Measurements from ENCODE around the gene CLEC20A.
A peak's percentile ranks its signal among the peaks of the same experiment; 100 is the strongest.
"Not testable (repeated sequence)": the region's sequence is repeated elsewhere in the genome, so short reads cannot be mapped to it uniquely, and the experiment has no call there.

Gene CLEC20A

DNA sequence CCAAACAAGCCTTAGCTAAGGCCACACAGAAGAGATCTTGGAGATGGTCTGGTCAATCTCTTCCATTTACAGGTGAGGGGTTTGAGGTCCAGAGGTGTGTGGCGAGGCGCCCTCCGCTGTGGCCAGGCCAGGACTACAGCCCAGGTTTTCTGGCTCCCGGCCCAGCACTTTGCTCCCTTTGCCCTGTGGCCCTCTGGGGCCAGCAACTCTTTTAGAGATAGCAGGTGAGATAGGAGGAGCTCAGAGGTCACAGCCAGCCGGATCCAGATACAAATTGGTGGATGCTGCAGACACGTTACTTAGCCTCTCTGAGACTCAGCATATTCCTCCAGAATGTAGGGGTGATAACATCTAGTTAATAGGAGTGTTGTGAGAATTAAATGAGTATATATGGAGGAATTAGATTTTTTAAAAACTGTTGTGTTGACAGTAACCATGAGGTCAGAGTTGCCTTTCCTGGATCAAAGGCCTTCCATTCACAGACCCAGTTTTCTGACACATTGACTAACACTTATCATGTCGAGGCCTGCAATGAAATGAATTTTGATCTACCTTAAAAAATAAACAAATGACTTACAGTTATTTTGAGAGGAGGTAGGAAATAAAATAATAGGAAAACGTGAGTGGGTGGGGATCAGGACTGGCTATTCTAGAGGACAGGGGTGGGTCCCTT lies 32.7 kb upstream of the CLEC20A start:
- no peak for DNase-seq (ENCODE audit: low read depth in 1 of 2, low spot score in 1 of 2)

DNA sequence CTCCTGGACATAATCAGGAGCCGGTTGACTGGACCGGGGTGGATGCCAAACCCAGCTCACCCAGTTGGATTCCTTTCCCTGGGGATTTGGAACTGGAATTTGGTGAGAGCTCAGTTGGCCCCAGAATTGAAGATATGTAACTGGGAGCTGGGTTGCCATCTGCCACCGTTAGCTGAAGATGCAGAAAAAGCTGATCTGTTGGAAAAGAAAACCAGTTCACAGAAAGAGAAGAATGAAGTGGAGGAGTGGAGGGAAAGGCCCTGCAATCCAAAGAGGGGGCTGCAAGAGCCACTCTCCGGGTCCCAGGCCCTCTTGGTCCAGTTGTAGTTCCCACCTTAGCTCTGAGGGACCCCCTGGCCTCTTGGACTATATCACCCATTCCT lies 32.2 kb upstream of the CLEC20A start:
- no peak for DNase-seq (ENCODE audit: low read depth in 1 of 2, low spot score in 1 of 2)

DNA sequence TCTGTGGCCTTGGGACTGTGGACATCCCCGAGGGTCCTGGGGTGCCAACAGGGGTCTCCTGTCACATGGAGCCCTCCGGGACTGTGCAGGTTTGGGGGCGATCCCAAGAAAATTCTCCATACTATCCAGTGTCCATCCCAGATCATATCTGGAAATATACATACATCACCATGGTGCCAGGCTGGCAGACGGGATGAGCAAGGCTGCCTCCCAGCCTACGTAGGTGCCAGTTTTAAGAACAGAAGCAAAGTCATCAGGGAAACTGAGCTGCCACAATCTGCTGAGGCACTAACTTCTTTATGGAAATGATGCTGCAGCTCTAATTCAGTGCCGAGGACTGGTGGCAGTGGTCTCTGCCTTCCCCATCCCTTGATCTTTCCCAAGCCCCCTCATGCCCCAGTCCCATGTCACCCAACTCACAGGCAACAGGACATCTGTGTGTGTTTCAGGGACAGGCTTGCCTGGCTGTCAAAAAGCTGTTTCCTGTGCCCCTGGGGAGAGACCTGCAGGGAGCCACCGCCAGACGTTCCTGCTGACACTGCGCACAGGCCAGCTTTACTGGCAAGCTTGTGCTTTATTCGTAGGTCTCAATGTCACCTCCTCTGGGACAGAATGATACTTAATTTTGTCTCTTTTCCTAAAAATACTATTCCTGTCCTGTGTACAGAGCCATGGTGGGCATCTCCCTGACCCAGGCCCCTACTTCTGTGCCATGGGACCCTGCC lies 31.6 kb upstream of the CLEC20A start:
- DNase-seq (ENCODE audit: low read depth in 1 of 2, low spot score in 1 of 2), result no peak

DNA sequence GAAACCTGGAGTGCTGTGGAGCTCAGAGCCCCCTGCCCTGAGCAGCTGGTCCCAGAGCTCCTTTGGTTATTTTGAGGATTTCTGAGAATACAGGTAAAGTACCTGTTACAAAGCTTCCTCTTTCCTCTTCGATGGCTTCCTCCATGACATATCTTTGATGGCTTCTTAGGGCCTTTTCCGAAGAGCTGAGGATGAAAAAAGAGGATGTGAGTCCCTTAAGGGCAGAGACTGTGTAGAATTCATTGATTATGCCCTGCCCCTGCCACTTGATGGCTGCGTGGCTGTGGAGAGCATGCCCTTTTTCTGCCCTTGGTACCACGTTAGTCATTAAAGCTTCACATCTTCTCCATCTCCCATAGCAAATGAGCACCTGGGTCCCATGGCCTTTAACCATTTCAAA lies 30.4 kb upstream of the CLEC20A start:
- DNase-seq (ENCODE audit: low read depth in 1 of 2, low spot score in 1 of 2), result no peak

- no peak for DNase-seq (ENCODE audit: low read depth in 1 of 2, low spot score in 1 of 2)
Measured at GRCh38 chr1:178521241-178521640, 24.5 kb upstream of the CLEC20A start.

DNA sequence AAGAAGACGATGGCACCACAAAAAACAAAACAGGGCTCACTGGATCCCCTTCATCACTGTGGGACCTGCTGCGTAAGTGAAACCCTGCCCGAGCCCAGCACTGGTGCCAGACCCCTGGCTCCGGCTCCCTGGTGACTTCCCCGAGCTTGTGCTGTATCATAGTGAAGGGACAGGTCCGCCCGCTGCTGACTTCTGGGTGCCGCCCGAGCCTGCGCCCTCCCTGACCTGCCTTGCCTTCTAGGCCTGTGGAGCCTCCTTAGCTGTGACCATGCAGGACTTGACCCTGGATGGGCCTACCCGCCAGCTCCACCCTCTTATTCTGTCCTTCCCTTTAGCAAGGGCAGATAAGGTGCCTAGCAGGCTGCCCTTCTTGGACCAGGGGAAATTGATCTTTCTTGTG lies 24.0 kb upstream of the CLEC20A start:
- no peak for DNase-seq (ENCODE audit: low read depth in 1 of 2, low spot score in 1 of 2)

DNA sequence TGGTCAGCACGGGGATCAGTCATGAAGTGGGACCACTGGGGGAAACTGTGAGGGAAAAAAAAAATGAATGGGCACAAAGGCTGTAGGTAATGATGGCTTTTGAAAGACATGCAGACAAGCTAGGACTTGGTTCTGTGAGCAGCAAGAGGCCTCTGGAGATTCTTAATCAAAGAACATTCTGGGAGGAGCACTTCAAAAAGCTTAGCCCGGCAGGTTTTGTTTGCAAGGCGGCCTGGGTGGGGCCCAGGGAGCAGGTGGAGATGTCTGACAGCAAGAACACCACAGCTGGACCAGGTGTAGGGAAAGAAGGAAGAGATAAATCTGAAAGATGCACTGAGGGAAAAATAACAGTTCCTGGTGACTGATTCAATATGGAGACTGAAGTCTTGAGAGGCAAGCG lies 22.1 kb upstream of the CLEC20A start:
- DNase-seq (ENCODE audit: low read depth in 1 of 2, low spot score in 1 of 2), result no peak

- DNase-seq (ENCODE audit: low read depth in 1 of 2, low spot score in 1 of 2), result no peak
Measured at GRCh38 chr1:178516110-178516509, 19.3 kb upstream of the CLEC20A start.

GRCh38 chr1:178513278-178513983 lies 16.7 kb upstream of the CLEC20A start:
- no peak for DNase-seq (ENCODE audit: low read depth in 1 of 2, low spot score in 1 of 2)

GRCh38 chr1:178512566-178513277 lies 16.0 kb upstream of the CLEC20A start, which contains the start of gene TEX35:
Gene TEX35 (plus strand): TSS chr1:178513109. CDS start chr1:178513189, 80 bp downstream.
- DNase-seq (ENCODE audit: low read depth in 1 of 2, low spot score in 1 of 2), result no peak

DNA sequence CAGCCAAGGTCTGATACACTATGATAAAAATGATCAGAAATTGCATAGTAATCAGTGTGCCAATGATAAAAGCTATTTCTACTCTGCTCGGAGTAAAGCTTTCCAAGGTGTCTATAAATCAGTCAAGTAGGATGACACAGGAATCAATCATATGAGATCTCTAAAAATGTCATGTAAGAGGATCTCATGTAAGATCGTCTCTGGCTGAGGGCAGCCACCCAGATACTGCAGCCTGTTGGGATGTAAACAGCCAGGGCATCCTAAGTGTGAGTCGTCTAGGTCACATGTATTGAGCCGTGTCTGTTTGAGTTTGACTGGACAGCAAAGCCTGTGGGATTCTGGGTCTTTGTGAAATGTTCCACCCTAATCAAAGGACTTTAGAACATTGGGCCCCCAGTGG lies 13.4 kb upstream of the CLEC20A start:
- DNase-seq (ENCODE audit: low read depth in 1 of 2, low spot score in 1 of 2), result no peak

- DNase-seq (ENCODE audit: low read depth in 1 of 2, low spot score in 1 of 2), result no peak
Measured at GRCh38 chr1:178509414-178510007, 12.7 kb upstream of the CLEC20A start.

DNA sequence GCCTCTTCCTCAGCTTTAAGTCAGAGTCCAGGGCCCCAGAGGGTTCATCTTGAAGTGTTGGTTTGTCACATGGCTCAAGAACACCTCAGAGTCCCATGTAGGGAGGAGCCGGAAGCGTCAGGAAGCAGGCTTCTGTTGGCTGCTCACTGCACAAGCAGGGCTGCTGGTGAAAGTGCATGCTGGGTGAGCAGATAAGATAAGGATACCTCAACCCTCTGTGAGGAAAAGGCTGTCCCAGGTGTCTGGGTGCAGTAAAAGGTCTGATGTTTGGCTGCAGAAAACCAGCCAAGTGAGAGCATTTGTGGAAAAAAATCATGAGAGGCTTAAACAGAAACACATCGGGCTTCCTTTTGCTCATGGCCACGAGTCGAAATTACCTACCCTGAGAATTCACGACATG lies 9.9 kb upstream of the CLEC20A start:
- DNase-seq (ENCODE audit: low read depth in 1 of 2, low spot score in 1 of 2), result no peak

GRCh38 chr1:178506177-178506576 lies 9.4 kb upstream of the CLEC20A start:
- DNase-seq (ENCODE audit: low read depth in 1 of 2, low spot score in 1 of 2), result no peak

GRCh38 chr1:178504286-178504685 lies 7.5 kb upstream of the CLEC20A start:
- no peak for DNase-seq (ENCODE audit: low read depth in 1 of 2, low spot score in 1 of 2)

GRCh38 chr1:178503849-178504248 lies 7.1 kb upstream of the CLEC20A start:
- no peak for DNase-seq (ENCODE audit: low read depth in 1 of 2, low spot score in 1 of 2)

GRCh38 chr1:178503316-178503715 lies 6.6 kb upstream of the CLEC20A start:
- not testable (repeated sequence) for DNase-seq (ENCODE audit: low read depth in 1 of 2, low spot score in 1 of 2)

GRCh38 chr1:178502856-178503255 lies 6.1 kb upstream of the CLEC20A start:
- DNase-seq (ENCODE audit: low read depth in 1 of 2, low spot score in 1 of 2), result no peak

DNA sequence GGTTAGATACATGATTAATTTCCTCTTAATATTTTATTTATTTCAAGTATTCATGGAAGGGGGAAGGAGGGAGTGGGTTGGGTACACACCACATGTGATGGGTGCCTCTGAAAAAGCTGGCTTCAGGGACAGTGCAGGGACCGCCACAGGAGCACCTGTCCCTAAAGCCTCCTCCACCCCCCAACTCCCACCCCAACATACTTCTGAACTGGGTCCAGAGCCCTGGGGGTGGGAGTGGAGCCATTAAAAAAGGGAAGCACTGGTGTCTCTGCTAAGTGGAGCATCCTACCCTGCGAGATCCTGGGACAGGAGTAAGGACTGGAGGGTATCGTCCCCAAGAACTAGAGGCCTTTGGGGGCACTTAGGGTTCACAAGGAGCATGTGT lies 5.6 kb upstream of the CLEC20A start:
- DNase-seq (ENCODE audit: low read depth in 1 of 2, low spot score in 1 of 2), result no peak

DNA sequence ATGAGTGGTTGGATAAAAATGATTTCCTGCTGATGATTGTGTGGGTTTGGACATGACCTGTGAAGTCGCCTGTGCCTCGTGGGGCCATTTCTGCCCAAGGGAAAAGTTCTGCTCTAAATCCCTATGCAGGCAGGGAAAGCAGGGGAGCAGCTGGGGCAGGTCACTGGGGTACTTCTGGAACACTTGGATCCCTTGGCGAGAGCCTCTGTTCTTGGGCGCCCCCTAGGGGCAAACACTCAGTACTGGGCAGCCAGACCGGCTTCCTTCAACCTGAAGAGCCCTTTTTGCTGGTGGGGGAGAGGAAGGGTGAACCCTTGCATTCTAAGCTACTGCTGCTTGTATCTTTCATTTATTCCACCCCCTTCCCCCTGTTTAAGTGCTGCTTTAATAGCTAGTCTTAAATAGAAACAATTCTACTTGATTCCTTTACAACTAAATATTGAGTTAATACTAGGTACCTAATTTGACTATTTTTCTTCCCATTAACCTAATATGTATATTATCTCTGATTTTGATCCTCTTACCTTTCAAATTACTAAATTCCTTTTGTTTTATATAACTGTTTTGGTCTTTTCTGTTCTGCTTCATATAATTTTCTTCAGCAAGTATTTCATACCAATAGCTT lies 5.1 kb upstream of the CLEC20A start:
- peak in 1 of 2 donors; percentile 24 for DNase-seq (ENCODE audit: low read depth in 1 of 2, low spot score in 1 of 2)

All from stimulated activated CD4-positive, alpha-beta T cell treated with anti-CD3 and anti-CD28 coated beads, Interleukin-15, amount 100 ng/mL, for 1 hour (primary cell).